ENCODE data around the gene CPTP. TPM values are rescaled to one million over a fixed set of nuclear protein-coding genes. Genes with fewer than 3 reads are reported as not detected.

The CPTP gene
- total RNA-seq, 1 experiment from 2014 or later: 14.0 TPM

DNA sequence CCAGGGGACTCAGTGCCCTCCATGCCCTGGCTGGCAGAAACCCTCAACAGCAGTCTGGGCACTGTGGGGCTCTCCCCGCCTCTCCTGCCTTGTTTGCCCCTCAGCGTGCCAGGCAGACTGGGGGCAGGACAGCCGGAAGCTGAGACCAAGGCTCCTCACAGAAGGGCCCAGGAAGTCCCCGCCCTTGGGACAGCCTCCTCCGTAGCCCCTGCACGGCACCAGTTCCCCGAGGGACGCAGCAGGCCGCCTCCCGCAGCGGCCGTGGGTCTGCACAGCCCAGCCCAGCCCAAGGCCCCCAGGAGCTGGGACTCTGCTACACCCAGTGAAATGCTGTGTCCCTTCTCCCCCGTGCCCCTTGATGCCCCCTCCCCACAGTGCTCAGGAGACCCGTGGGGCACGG lies 3.7 kb downstream of the CPTP start:
- Mint-ChIP-seq H3K4me3 (no peak overlapping the region), H3K9me3 (no peaks in the 10 kb centered on the region), H3K27ac (no peak overlapping the region), H3K4me1 (peaks cover 2 to 5% of the 10 kb centered on the region in 2 experiments), H3K27me3 (ENCODE audit: low read depth) (peaks cover 1% of the 10 kb centered on the region; the same call in 1 of the 2 replicates), H3K36me3 (ENCODE audit: insufficient read depth in 1 of 3, low read depth in 3 of 3) (peaks cover 2 to 4% (median 4%) of the 10 kb centered on the region in 3 experiments; a peak in 4 of 7 replicates)
- WGBS (ENCODE audit: extremely low coverage, insufficient read length, low lambda C conversion rate): no CpG with 5 or more reads among the region's 15 CpGs
- H3K9ac ChIP-seq (ENCODE audit: extremely low read depth, insufficient read length, low read length): no peak overlapping the region
- peaks cover 6% of the 10 kb centered on the region; the same call in 1 of the 2 replicates for H3K79me2 ChIP-seq (ENCODE audit: insufficient read depth, low read length)
- no peak overlapping the region for H3K56ac ChIP-seq (ENCODE audit: insufficient read length, low read depth, low read length)
- H3K14ac ChIP-seq (ENCODE audit: insufficient read depth, low read length): no peak overlapping the region
- no peak overlapping the region for H2BK20ac ChIP-seq (ENCODE audit: low read depth, low read length, poor library complexity, severe bottlenecking)
- no peak overlapping the region for H4K5ac ChIP-seq (ENCODE audit: insufficient read length, low read depth, low read length)
- no peak overlapping the region for H2BK15ac ChIP-seq (ENCODE audit: low read depth, low read length)
- H2BK120ac ChIP-seq (ENCODE audit: low read depth, low read length, poor library complexity, severe bottlenecking): no peak overlapping the region
- H3K27me3 ChIP-seq (ENCODE audit: insufficient read depth, low read length): no peaks in the 10 kb centered on the region
- H2BK5ac ChIP-seq (ENCODE audit: insufficient read length, low read length): no peak overlapping the region
- no peaks in the 10 kb centered on the region for H3K79me1 ChIP-seq (ENCODE audit: insufficient read depth, low read depth, low read length, poor library complexity, severe bottlenecking)
- H2BK12ac ChIP-seq (ENCODE audit: insufficient read length, low read depth, low read length): no peak overlapping the region
- H3K18ac ChIP-seq (ENCODE audit: insufficient read length, low read depth, low read length): no peak overlapping the region
- no peak for TF ChIP-seq CTCF (conservative IDR thresholded peaks at IDR 0.05)
- no peak for DNase-seq
- H3K4me1 ChIP-seq (ENCODE audit: insufficient read depth, low read length): no peaks in the 10 kb centered on the region
- no peak overlapping the region for H3K4me2 ChIP-seq (ENCODE audit: insufficient read depth, insufficient read length, low read length)
- no peak overlapping the region for H3T11ph ChIP-seq (ENCODE audit: low read length)
- no peak overlapping the region for H4K8ac ChIP-seq (replicated peaks; ENCODE audit: insufficient read length, low read depth, low read length)
- no peak overlapping the region for H3K23ac ChIP-seq (ENCODE audit: insufficient read length, low read depth, low read length)
- H3K23me2 ChIP-seq (ENCODE audit: insufficient read length, low read depth, low read length, poor library complexity, severe bottlenecking): peaks cover 8% of the 10 kb centered on the region
- no peaks in the 10 kb centered on the region for H3K9me3 ChIP-seq (ENCODE audit: control insufficient read depth, low read depth, low read length)
- no peak overlapping the region for H3K27ac ChIP-seq (ENCODE audit: insufficient read length, low read depth, low read length)
- H2AFZ ChIP-seq (ENCODE audit: low read length): no peak overlapping the region
- H4K20me1 ChIP-seq (ENCODE audit: control insufficient read depth, insufficient read depth, insufficient read length): no peaks in the 10 kb centered on the region
- H2AK5ac ChIP-seq (ENCODE audit: insufficient read length, low read length): no peak overlapping the region
- H3K4ac ChIP-seq (ENCODE audit: low read depth, low read length): no peak overlapping the region
- no peak overlapping the region for H4K91ac ChIP-seq (ENCODE audit: insufficient read length, low read depth, low read length)
